Esophagus squamous epithelium (tissue), 4 donors: ENCODE results near the gene SMYD4.

Experiments used
- CTCF ChIP-seq, 6 experiments: fragments of 450-650 bp in 4 of 6; fragments of 200-600 bp in 2 of 6; sonication (generic) in 2 of 6; IDR thresholded peaks; one replicate each; pipeline ENCODE4 v1.5.1; 2016 to 2019; ENCODE audit warnings: antibody characterized with exemption in 6 of 6, mild to moderate bottlenecking in 4 of 6, moderate library complexity in 4 of 6
- POLR2A ChIP-seq, 4 donors: fragments of 450-650 bp; IDR thresholded peaks; one replicate each; pipeline ENCODE4 v1.6.1; 2017; ENCODE audit warnings: antibody characterized with exemption in 4 of 4, mild to moderate bottlenecking in 4 of 4, moderate library complexity in 3 of 4

- TF ChIP-seq POLR2A (IDR thresholded peaks at IDR 0.05) (no peak), CTCF (IDR thresholded peaks at IDR 0.05) (no peak)
Observed at GRCh38 chr17:1762901-1763898, 66.5 kb downstream of the SMYD4 start.
